DND-41 (cell line): ENCODE data around the gene RAB25.

Experiments used
- CTCF ChIP-seq: IDR thresholded peaks from 2 replicates; pipeline ENCODE4 v1.5.1; 2012; ENCODE audit warnings: borderline replicate concordance, low read length, moderate library complexity, mild to moderate bottlenecking; ENCODE audit not compliant: poor library complexity, severe bottlenecking; ENCODE audit errors: extremely low read depth
- EZH2 ChIP-seq: IDR thresholded peaks from 3 replicates; pipeline ENCODE4 v1.6.1; 2012; ENCODE audit warnings: borderline replicate concordance, low read depth, mild to moderate bottlenecking, moderate library complexity, low read length, inconsistent platforms; ENCODE audit not compliant: severe bottlenecking

- TF ChIP-seq EZH2 (no peak), CTCF (no peak)
Measured at GRCh38 chr1:156021093-156021428, 39.9 kb upstream of the RAB25 start.
